ENCODE results near the gene GRIK4.

The GRIK4 gene

GRCh38 chr11:120646206-120646605 is 134.7 kb downstream of the GRIK4 start:
- no peak for TF ChIP-seq CTCF (IDR thresholded peaks at IDR 0.05; ENCODE audit: low read depth, low read length)

GRCh38 chr11:120647681-120648080 is 136.1 kb downstream of the GRIK4 start:
- no peak for TF ChIP-seq CTCF (IDR thresholded peaks at IDR 0.05; ENCODE audit: low read depth, low read length)
- DNase-seq (ENCODE audit: extremely low read depth, low read depth): no peak

More at GRCh38 chr11:120646206-120646605, 134.7 kb downstream of the GRIK4 start:
- DNase-seq (ENCODE audit: extremely low read depth, low read depth): no peak

GRCh38 chr11:120648771-120649170 is 137.2 kb downstream of the GRIK4 start:
- DNase-seq (ENCODE audit: extremely low read depth, low read depth): no peak
- no peak for TF ChIP-seq CTCF (IDR thresholded peaks at IDR 0.05; ENCODE audit: low read depth, low read length)

- no peak for DNase-seq (ENCODE audit: extremely low read depth, low read depth)
- no peak for TF ChIP-seq CTCF (IDR thresholded peaks at IDR 0.05; ENCODE audit: low read depth, low read length)
These were observed 137.8 kb downstream of the GRIK4 start for GRCh38 chr11:120649316-120649715.

GRCh38 chr11:120651396-120651795 is 139.8 kb downstream of the GRIK4 start:
- TF ChIP-seq CTCF (IDR thresholded peaks at IDR 0.05; ENCODE audit: low read depth, low read length): no peak
- DNase-seq (ENCODE audit: extremely low read depth, low read depth): no peak

GRCh38 chr11:120651836-120652235 is 140.3 kb downstream of the GRIK4 start:
- no peak for TF ChIP-seq CTCF (IDR thresholded peaks at IDR 0.05; ENCODE audit: low read depth, low read length)
- DNase-seq (ENCODE audit: extremely low read depth, low read depth): no peak

- no peak for DNase-seq (ENCODE audit: extremely low read depth, low read depth)
- no peak for TF ChIP-seq CTCF (IDR thresholded peaks at IDR 0.05; ENCODE audit: low read depth, low read length)
These were observed 141.3 kb downstream of the GRIK4 start for GRCh38 chr11:120652705-120653335.
